ENCODE measurements around the gene RGS4.
"Not testable (repeated sequence)": the region's sequence is repeated elsewhere in the genome, so short reads cannot be mapped to it uniquely, and the experiment has no call there.

The RGS4 gene

GRCh38 chr1:163069655-163070277 is 605 bp downstream of the RGS4 start:
- DNase-seq, result no peak

DNA sequence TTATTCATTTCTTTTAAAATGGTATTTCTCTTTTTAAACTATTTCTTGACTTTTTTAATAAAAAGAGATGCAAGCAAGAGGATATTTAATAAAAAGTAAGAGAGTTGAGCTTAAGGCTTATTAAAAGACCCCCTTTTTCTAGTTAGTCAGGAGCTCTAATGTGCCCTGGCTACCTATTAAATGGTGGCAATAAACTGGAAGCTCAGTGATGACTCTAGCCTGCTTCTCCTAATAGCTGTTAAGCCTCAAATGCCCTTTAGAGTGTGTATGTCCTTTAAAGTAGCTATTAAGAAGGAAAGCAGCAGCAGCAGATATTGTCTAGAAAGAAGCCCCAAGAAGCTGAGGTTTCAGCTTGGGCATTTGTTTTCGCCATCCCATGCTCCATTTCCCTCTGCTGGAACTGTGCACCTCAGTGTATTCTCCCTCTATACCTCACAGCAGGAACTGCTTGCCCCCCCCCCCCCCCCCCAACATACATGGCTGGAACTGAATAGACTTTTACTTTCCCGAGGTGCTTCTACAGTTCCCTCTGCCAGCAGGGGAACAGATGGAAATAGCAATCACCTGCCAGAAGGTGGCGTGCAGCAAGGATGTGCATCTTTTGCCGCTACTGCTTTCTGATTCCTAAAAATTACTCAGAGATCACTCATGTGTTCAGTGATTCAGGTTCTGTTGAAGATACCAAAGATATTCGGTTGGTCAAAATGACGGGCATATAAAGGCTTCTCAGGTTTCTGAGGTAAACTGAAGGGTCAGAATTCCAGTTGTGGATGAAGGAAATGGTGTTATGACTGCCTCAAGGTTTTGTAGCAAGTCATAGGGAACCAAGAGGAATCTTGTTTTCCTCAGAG is 2.5 kb downstream of the RGS4 start:
- DNase-seq, result peak; percentile 21

GRCh38 chr1:163072658-163073057 is 3.5 kb downstream of the RGS4 start:
- no peak for DNase-seq

DNA sequence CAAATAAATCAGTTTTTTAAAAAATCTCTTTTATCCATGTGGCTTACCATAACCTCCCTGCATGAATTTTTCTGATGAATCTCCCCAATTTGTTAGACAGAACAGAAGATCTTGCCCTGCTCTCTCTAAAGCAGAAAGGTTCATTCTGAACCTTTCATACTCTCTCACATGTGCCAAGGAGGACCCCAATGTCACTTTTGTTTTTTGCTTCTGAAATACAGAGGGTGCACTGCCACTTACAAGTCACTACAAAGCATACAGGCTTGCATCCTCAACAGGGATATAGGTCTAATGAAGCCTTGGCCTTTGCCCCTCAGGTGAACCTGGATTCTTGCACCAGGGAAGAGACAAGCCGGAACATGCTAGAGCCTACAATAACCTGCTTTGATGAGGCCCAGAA is 4.8 kb downstream of the RGS4 start:
- DNase-seq, result no peak

DNA sequence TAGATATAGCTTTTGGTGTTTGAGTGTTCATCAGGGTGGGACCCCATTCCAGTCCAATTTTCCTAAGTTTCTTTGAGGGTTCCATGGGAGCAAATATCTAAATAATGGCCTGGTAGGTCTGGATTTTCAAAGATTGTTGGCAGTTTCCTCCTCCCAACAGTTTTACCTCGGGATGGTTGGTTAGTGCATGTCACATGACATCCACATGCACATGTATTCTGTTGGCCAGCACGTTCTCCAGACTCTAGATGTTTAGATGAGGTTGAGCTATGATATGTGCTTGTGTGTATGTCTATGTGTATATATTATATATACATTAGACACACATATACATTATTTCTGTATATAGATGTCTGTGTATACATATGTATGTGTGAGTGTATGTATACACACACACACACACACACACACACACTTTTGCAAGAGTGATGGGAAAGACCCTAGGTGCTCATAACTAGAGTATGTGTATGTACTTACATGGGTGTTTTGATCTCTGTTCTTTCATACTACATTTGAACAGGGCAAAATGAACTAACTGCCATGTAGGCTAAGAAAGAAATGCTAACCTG is 5.6 kb downstream of the RGS4 start:
- no peak for DNase-seq

GRCh38 chr1:163076044-163076443 is 6.9 kb downstream of the RGS4 start:
- no peak for DNase-seq

DNA sequence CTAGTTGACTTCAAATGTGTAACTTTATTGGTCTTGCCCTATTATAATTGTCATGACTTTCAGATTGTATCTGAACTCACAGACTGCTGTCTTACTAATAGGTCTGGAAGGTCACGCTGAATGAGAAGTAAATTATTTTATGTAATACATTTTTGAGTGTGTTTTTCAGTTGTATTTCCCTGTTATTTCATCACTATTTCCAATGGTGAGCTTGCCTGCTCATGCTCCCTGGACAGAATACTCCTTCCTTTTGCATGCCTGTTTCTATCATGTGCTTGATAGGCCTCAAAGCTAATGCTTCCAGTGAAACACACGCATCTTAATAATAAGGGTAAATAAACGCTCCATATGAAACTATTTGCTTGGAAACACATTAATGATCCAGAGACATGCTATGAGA is 7.3 kb downstream of the RGS4 start:
- DNase-seq, result no peak

DNA sequence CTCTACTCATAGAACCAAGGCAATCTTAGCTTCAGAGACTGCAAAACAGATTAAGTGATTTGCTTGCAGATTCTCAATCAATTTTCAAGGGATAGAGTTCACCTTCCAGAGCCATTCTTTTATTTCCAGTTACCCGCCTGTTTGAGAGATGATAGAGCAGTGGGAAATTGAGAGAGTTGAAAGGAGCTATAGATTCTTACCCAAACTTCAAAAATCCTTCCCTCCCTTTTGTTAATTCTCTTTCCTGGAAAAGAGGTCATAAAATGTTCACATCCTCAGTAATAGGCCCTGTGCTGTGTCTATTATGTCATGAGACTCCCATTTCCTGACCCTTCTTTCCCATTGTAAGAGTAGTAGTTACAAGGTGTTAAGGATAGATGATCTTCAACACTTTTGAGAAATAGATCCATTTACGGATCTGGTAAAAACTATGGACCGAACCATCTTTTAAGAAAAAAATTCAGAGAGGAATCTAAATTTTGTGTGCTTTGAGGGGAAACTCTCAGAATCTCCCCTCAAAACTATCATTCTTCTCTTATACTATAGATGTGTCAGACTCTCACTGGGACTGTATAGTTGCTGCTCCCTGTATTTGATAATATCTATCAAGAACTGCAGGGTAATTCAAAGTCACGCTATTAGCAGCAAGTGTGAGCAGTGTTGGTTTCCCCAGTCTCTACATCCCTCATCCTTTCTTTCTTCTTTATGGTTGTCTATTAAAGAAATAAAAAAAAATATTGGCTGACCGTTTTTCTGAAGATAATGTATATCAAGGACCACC is 8.0 kb downstream of the RGS4 start:
- DNase-seq, result no peak

- no peak for DNase-seq
Observed at GRCh38 chr1:163082971-163083370, 13.8 kb downstream of the RGS4 start.

DNA sequence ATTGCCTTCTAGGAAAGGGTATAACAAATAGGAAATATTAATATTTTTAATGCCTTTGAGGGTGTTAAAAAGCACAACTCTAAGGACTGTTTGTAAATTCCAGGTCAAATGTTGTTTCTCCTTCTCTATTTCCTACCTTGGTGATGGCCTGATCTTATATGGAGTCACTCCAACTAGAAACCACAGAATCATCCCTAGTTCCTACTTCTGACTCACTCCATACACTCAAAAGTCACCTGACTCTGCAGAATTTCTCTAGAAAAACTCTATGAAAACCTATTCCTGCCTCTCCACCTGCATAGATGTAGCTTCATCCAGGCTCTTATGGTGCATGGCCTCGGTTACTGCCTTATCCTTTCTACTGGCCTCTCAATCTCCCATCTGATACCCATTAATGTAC is 14.5 kb downstream of the RGS4 start:
- DNase-seq, result no peak

DNA sequence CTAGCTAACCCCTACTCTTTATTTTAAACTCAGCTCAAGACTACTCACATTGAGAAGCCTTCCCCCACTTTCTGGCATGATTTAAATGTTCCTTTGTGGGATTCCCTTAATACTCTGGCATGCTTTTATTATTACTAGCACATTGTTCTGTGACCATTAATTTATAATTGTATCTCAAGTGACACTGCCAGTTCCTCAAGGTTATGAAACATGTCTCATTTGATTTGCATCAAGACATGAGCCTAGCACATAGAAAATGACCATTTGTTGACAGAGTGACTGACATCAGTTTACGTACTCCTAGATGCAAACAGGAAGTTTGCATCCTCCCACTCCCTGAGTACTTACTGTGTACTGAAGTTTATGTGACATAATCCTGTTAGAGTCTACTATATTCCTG is 15.2 kb downstream of the RGS4 start:
- DNase-seq, result no peak

DNA sequence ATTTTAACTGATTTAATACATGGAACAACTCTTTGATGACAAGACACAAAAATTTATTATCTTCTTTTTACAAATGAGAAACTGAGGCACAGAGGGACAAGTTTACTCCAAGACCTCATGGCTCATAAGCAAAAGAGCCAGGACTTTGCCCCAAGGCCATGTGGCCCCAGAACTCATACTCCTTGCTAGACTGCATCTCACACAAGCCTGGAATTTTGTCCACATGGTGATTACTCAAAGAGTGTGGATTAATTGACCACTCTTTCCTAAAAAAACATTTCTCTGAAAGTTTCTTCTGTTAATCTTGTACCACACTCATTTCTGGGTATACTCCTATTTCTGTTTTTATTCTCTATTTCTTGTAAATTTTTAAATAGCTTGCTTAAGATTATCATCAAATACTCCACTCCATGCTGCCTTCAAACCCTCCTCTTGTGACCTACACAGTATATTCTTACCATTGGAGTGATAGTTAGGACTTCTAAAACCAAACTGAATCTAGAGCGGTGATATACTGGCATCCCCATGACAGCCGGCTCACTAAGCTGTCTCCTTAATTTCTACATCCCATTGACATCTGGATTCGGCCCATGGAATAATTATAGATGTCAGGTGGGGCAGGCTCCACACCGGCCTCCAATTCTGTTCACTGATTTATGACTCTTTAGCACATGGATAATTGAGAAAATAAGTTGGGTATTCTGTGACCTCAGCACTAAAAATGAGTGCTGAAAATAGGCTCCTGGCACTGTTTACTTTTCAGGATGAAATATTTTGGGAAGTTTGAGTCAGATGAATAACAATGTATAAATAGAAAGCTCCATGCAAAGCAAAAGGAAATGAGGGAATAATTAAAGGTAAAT is 16.1 kb downstream of the RGS4 start:
- no peak for DNase-seq

DNA sequence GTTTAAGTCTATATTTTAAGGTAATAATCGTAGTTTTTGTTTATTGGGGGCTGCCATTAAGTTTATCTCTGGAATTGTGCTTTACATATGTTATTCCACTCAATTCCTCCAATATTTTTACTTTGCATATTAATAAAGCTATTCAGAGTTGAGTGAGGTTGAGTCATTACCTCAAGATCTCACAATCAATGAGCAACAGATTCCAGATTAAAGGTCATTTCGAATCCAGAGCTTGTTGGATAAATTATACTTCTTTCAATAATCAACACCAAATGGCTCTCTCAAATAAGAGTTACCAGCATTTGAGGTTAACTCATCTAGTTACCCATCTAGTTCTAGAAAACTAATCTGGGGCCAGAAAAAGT is 16.7 kb downstream of the RGS4 start:
- no peak for DNase-seq

GRCh38 chr1:163089117-163089516 is 20.0 kb downstream of the RGS4 start:
- DNase-seq, result not testable (repeated sequence)

DNA sequence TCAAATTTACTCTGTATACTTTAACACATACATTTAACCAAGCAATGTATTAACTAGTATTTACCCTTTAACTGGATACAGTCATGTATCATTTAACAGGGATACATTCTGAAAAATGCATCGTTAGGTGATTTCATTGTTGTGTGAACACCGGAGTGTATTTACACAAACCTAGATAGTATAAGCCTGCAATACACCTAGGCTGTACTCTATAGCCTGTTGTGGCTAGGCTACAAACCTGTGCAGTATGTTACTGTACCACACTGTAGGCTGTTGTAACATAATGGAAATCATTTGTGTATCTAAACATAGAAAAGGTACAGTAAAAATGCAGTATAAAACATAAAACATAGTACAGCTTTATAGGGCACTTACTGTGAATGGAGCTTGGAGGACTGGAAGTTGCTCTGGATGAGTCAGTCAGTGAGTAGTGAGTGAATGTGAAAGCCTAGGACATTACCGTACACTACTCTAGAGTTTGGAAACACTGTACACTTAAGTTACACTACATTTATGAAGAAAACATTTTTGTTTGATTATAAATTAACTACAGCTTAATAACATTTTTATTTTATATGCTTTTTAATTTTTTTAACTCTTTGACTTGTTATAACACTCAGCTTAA is 21.3 kb downstream of the RGS4 start:
- no peak for DNase-seq

DNA sequence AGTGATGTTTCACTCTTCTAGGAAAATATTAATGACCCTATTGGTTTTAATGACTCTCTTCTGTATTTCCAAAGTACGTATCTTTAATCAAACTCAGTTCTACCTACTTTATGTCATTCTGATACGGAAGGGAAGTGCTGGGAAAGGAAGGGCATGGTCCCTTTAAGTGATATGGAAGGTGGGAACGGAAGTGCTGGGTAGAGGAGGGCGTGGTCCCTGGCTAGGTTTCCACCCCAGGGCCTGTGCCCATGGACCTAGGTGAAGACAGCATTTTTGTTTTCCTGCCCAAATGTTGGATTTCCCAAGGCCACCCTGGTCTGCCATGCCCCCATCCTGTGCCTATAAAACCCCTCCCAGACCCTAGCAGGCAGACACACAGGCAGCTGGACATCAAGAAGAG is 24.0 kb downstream of the RGS4 start:
- DNase-seq, result no peak

DNA sequence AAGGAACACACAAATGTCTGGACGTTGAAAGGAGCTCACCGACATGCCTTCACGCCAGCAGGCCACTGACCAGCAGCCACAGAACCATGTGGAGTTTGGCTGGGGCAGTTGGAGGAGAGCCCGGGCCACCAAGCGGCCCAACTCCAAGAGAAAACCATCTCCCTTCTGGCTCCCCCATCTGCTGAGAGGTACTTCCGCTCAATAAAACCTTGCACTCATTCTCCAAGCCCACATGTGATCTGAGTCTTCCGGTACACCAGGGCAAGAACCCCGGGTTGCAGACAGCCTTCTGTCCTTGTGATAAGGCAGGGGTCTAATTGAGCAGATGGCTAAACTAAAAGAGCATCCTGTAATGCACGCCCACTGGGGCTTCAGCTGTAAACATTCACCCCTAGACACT is 24.4 kb downstream of the RGS4 start:
- no peak for DNase-seq

DNA sequence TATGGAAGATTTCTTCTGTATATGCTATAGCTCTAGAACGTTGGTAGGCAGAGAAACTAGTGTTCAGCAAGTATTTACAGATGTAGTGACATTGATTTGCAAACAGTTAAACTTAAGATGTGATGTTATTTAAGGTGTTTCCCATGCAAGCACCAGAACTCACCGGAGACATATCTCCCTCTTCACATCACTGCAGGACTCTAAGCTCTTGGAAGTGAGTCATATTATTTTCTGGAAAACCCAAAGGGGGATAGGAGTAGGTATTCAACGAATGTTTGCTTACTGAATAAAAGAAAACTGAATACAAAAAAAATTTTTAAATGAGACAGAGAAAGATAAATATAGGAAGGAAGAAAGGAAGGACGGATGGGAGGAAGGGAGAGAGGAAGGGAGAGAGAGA is 25.0 kb downstream of the RGS4 start:
- DNase-seq, result no peak

- no peak for DNase-seq
Observed at GRCh38 chr1:163094589-163094988, 25.4 kb downstream of the RGS4 start.

- no peak for DNase-seq
Observed at GRCh38 chr1:163095213-163095612, 26.1 kb downstream of the RGS4 start.

GRCh38 chr1:163102590-163102989 is 33.4 kb downstream of the RGS4 start:
- DNase-seq, result no peak

Data from activated naive CD4-positive, alpha-beta T cell treated with Interleukin-2 at 50 U/mL for 16 hours (primary cell).